Fibroblast of peridontal ligament (primary cell): ENCODE results near the gene NFATC2IP.

Experiments
- DNase-seq: peaks from one replicate; pipeline ENCODE4 v3.0.0-alpha.2; 2010; ENCODE audit errors: extremely low read depth

Gene NFATC2IP

DNA sequence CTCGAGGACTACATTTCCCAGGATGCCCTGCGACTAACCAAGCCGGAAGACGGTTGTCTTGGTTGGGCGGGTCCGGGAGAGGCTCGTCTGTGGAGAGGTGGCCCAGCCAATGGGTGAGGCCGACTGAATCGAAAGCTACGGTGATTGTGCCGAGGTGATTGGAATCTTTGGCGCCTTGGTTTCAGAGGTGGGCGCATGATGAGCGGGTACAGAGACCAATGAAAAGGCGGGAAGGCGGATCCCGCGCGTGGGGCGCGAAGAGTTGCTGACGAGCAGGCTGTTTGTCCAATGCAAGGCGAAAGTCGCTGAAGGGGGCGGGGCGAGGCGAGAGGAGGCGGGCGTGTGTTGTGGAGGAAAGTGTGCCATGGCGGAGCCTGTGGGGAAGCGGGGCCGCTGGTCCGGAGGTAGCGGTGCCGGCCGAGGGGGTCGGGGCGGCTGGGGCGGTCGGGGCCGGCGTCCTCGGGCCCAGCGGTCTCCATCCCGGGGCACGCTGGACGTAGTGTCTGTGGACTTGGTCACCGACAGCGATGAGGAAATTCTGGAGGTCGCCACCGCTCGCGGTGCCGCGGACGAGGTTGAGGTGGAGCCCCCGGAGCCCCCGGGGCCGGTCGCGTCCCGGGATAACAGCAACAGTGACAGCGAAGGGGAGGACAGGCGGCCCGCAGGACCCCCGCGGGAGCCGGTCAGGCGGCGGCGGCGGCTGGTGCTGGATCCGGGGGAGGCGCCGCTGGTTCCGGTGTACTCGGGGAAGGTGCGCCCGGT is at the start of gene NFATC2IP:
TSS of gene NFATC2IP (plus strand) at position 290 of the 762 bp plus-strand sequence. CDS start at position 365, 75 bp downstream.
- DNase-seq = peak; percentile 100

DNA sequence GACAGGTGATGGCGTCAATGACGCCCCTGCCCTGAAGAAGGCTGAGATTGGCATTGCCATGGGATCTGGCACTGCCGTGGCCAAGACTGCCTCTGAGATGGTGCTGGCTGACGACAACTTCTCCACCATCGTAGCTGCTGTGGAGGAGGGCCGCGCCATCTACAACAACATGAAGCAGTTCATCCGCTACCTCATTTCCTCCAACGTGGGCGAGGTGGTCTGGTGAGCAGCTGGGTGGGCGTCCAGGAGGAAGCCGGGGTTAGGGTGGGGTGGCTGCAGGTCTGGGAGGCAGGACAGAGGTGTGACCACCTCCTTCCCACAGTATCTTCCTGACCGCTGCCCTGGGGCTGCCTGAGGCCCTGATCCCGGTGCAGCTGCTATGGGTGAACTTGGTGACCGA is 48.9 kb upstream of the NFATC2IP start:
- DNase-seq = no peak

DNA sequence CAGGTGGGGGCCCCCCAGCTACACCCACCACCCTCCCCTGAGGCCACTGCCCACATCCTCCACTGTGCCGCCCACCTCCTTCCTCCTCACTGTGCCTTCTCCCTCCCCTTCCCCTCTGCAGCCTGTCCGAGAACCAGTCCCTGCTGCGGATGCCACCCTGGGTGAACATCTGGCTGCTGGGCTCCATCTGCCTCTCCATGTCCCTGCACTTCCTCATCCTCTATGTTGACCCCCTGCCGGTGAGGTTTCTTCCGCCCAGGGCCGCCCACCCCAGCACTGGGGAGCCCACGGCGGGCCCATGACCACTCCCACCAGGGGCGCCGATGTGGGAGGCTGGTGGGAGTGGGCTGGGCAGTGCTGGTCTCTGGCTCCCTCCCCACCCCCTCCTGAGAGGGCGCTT is 47.8 kb upstream of the NFATC2IP start:
- no peak for DNase-seq

GRCh38 chr16:28903344-28904042 is 47.2 kb upstream of the NFATC2IP start:
- no peak for DNase-seq

DNA sequence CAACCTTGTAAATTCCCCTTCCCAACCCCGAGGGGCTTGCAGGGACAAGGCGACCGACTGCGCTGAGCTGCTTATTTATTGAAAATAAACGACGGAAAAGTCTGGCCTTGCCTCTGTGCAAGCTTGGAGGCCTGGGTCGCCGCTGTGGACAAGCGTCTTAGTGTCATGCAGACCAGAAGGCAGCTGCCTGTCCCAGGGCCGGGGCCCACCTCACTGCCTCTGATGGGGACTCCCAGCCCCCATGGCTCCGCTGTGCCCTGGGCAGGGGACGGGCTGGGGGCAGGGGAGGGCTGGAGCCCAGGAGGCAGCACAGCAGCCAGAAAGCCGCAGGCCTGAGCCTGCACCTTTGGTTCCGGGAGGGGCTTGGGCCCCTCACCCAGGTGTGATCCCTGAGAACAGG is 46.4 kb upstream of the NFATC2IP start:
- DNase-seq = no peak

DNA sequence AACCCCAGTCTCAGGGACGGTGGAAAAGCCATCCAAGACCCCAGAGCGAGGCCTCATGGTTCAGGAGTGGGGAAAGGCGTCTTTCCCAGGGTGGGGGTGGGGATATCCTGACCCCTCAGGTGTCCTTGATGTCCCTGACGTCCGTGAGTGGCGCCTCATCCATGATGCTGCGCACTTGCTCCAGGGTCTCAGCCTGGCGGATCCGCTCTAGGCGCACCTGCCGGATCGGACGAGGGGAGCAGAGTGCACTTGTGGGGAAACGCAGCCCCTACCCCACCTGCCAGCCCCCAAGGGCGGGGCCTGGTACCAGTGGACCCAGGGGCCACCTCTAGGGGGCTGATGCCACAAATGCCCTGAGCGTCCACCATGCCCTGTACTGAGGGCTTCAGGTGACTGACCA is 45.9 kb upstream of the NFATC2IP start:
- no peak for DNase-seq

GRCh38 chr16:28905229-28905754 is 45.4 kb upstream of the NFATC2IP start:
- no peak for DNase-seq

GRCh38 chr16:28905800-28906372 is 44.9 kb upstream of the NFATC2IP start:
- DNase-seq = no peak

GRCh38 chr16:28910086-28911031 is 40.4 kb upstream of the NFATC2IP start:
- DNase-seq = no peak

DNA sequence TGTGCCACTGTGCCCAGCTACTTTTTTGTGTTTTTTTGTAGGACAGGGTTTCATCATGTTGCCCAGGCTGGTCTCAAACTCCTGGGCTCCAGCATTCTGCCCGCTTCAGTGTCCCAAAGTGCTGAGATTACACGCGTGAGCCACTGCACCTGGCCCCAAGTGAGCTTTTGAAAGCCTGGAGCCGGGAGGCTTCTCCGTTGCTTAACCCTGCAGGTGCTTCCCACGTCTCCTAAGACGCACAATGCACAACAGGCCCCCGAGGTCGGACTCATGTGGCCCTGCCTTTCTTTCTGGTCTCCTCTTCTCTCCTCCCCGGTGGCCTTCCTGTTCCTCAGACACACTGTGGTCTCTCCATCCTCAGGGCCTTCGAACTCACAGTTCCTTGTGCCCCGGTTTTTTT is 38.2 kb upstream of the NFATC2IP start:
- DNase-seq = no peak

GRCh38 chr16:28913946-28914724 is 36.6 kb upstream of the NFATC2IP start:
- DNase-seq = no peak

DNA sequence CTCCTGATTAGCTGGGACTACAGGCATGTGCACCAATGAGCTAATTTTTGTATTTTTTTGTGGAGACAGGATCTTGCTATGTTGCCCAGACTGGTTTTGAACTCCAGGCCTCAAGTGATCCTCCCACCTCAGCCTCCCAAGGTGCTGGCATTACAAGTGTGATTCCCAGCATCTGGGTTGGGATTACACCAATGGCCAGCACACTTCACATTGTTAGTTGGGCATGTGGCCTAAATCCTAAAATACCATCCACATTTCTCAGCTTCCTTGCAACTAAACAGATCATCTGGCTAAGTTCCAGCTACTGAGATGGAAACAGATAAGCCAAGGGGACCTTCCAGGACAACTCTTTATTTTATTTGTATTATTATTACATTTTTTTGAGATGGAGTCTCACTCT is 35.6 kb upstream of the NFATC2IP start:
- DNase-seq = peak; percentile 62

DNA sequence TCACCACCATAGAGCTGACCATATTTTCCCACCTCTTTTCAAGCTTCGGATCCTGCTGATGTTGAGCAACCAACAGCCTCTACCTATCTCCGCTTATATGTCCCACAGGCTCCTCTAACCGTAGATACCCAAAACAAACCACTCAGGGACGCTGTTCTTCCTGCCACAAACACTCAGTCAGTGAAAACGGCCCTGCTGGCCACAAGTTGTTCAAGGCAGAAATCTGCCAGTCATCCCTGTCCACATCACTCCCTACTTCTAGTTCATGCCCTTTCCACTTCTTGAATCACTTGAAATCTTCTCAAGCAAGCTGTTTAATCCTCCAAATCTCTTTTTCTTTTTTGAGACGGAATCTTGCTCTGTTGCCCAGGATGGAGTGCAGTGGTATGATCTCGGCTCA is 33.6 kb upstream of the NFATC2IP start:
- DNase-seq = no peak

DNA sequence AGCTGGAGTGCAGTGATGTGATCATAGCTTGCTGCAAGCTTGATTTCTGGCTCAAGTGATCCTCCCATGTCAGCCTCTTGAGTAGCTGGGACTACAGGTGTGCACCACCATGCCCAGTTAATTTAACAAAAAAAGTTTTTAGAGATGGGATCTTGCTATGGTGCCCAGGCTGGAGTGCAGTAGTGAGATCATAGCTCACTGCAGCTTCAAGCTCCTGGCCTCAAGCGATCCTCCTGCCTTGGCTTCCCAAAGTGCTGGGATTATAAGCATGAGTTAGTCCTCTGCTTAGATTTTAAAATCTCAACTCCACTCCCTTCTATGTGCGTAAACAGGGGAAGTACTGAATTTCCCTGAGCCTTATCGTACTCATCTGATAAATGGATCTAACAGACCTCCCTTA is 32.0 kb upstream of the NFATC2IP start:
- no peak for DNase-seq

DNA sequence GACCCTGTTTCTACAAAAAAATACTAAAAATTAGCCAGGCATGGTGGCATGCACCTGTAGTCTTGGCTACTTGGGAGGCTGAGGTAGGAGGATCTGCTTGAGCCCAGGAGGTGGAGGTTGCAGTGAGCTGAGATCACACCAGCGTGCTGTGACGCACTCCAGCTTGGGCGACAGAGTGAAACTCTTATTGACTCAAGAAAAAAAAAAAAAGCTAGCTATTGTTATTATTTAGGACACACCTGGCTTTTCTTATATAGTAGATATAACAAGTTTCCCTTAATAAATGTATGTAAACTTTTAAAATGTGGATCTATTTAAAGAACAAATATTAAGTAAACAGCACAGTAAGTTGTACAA is 27.5 kb upstream of the NFATC2IP start:
- DNase-seq = no peak

DNA sequence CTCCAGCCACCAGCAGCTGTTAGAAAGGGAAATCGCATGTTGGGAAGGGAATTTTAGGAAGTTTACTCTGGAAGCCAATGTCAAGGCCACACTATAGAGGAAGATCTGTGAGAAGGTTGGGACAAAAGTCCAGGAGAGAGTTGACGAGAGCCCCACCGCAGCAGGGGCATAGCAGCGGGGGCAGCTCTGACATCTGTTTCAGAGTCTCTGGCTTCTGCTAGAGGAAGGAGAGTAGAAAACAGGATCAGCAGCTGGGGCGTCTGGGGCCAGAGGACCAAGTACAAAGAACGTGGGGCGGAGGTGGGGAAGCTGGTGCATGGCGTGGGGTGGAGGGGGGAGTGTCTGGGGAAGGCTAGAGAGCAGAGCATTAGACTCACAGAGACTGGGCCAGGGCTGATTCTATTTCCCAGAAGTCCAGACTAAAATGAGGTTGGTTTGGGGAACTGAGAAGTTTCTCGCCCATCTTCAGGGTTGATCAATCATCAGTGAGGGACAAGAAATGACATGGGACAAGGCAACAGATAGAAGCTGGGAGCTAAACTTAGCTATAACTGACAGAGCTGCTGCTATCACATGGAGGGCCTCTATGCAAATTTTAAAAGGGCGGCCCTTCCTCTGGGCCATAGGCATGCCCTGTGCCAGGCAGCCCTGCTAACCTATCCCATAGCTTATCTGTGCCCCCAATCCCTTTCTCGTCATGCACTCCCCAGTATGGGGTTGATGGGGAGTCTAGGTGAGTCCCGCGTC is 26.9 kb upstream of the NFATC2IP start:
- no peak for DNase-seq

DNA sequence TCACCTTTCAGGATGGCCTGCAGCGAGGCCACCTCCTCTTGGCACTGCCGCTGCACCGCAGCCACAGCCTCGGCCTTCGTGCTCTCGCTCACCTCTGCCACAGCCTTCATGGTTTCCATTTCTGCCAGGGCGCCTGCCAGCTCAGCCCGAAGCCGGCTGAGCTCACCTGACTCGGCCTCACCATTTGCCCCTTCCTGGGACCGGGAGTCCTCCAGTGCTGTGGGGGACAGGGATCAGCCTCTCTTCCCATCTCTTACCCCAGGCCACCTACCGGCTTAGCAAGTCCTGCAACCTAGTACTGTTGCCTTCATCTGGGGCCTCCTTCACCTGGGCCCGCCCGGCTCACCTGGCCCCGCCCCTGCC is 26.4 kb upstream of the NFATC2IP start:
- no peak for DNase-seq

DNA sequence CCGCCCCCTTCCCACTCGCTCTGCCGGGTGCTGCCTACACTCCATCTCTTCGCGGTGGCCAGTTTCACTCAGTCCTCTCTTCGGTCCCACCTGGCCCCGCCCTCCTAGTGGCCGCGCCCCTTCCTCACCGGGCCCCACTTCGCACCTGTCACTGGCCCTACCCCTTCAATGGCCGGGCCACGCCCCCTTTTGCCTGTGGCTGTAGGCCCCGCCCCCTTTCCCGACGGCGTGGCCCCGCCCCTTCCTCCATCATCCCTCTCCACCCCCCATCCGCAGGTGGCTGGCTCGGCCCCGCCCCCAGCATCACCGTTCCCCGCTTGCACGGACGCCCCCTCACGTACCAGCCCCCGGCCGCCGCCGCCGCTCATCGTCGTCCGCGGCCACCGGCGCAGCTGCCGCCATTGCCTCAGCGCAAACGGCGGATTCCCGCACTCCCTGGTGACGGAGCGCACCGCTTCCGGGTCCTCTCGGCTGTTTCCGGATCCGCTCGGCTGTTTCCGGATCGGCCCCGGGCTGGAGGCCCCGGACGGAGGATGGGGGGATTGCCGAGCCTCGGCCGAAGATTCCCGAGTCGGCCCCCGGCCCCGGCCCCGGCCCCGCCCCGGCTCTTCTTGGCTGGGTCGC is 25.9 kb upstream of the NFATC2IP start, which contains the start of gene RABEP2:
TSS of gene RABEP2 (minus strand) at position 477 of the 624 bp plus-strand sequence. CDS start at position 402, 75 bp downstream.
- peak; percentile 78 for DNase-seq

- DNase-seq = peak; percentile 77
These were observed 25.1 kb upstream of the NFATC2IP start for GRCh38 chr16:28925386-28926228.
